ENCODE results near the gene PRC1. TPM values are rescaled to one million over a fixed set of nuclear protein-coding genes. Genes with fewer than 3 reads are reported as not detected.
"Not testable (repeated sequence)": the region's sequence is repeated elsewhere in the genome, so short reads cannot be mapped to it uniquely, and the experiment has no call there.

The PRC1 gene
- total RNA-seq, 2 experiments from 2014 or later, result 151 to 158 TPM

DNA sequence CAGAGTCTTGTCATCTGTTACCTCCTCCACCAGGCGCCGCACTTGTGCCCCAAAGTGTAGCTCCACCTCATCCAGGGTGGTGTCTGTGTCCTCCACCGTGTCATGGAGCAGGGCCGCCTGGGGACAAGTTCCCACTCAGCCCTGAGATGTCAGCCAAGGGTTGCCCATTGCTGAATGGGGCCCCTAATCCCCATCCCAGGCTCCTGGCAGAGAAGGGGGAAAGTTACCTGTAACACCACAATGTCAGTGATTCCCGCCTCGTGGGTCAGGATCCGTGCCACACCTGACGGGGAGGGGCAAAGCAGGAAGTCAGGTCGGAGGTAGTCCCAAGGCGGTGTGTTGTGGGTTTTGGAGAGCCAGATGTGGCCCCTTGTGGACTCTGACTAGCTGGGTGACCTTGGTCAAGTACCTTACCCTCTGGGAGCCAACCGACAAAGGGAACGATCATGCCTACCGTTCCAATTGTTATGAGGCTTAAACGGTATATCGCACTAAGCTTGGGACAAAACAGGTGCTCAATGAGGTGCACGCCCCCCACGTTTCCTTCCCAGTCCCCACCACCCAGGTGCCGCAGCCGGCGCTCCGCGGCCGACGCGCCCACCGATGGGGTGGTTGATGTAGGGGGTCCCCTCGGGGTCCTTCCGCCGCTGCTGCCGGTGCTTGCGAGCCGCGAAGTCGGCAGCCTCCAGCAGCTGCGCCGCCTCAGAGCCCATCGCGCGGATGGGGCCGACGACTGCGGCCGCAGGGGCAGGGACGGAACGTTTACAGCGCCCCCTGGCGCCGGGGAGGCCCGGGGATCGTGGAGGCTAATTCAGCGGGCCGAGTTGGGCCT lies 62.3 kb downstream of the PRC1 start, which contains the start of gene HDDC3:
TSS of gene HDDC3 (minus strand) at position 722 of the 832 bp plus-strand sequence. CDS start at position 713, 9 bp downstream.
- CTCF ChIA-PET, result interaction anchor here (0.6 to 9.4 kb wide), 48 partner anchors 9 to 614 kb away, joined by 3 to 231 read pairs (median 4); partner anchors contain the start of genes BLM, FES, MAN2A2 and PRC1
- H3K27me3 Mint-ChIP-seq, result no peaks in the 10 kb centered on the region
- H3K9me3 Mint-ChIP-seq, result no peaks in the 10 kb centered on the region
- H3K27ac Mint-ChIP-seq, result peak within 1 kb of the TSS; percentile 100
- POLR2A ChIA-PET, result interaction anchor here (0.7 to 7.7 kb wide), 17 partner anchors 9 to 701 kb away, joined by 3 to 82 read pairs (median 4); partner anchors contain the start of genes BLM, MAN2A2 and VPS33B
- peak; percentile 93 for DNase-seq
- intact Hi-C loops (cut with micrococcal nuclease), result loop anchor here (1.0 to 10.0 kb wide), 10 partner anchors 59 to 1037 kb away; partner anchors contain the start of genes AP3S2, CIB1, GDPGP1 and IQGAP1
- peak within 1 kb of the TSS; percentile 99 for H3K4me3 Mint-ChIP-seq
- peaks cover 14% of the 10 kb centered on the region for H3K36me3 Mint-ChIP-seq
- H3K4me1 Mint-ChIP-seq (ENCODE audit: low read depth), result peaks cover 47% of the 10 kb centered on the region

- Mint-ChIP-seq H3K4me3 (peak overlapping the region; percentile 99), H3K9me3 (no peaks in the 10 kb centered on the region), H3K27me3 (no peaks in the 10 kb centered on the region), H3K4me1 (ENCODE audit: low read depth) (peaks cover 43% of the 10 kb centered on the region), H3K27ac (peak overlapping the region; percentile 100), H3K36me3 (peaks cover 9% of the 10 kb centered on the region)
- ChIA-PET CTCF (interaction anchor here (0.6 to 9.4 kb wide), 36 partner anchors 8 to 611 kb away, joined by 3 to 231 read pairs (median 6); partner anchors contain the start of genes BLM, FES, MAN2A2 and PRC1), POLR2A (interaction anchor here (0.7 to 7.7 kb wide), 15 partner anchors 9 to 701 kb away, joined by 3 to 82 read pairs (median 5); partner anchors contain the start of genes BLM, MAN2A2, RCCD1 and VPS33B)
- intact Hi-C loops (cut with micrococcal nuclease), result loop anchor here (1.0 to 10.0 kb wide), 10 partner anchors 59 to 1037 kb away; partner anchors contain the start of genes AP3S2, CIB1, GDPGP1 and IQGAP1
- no peak for DNase-seq
Measured at GRCh38 chr15:90931575-90931827, 62.8 kb downstream of the PRC1 start.

DNA sequence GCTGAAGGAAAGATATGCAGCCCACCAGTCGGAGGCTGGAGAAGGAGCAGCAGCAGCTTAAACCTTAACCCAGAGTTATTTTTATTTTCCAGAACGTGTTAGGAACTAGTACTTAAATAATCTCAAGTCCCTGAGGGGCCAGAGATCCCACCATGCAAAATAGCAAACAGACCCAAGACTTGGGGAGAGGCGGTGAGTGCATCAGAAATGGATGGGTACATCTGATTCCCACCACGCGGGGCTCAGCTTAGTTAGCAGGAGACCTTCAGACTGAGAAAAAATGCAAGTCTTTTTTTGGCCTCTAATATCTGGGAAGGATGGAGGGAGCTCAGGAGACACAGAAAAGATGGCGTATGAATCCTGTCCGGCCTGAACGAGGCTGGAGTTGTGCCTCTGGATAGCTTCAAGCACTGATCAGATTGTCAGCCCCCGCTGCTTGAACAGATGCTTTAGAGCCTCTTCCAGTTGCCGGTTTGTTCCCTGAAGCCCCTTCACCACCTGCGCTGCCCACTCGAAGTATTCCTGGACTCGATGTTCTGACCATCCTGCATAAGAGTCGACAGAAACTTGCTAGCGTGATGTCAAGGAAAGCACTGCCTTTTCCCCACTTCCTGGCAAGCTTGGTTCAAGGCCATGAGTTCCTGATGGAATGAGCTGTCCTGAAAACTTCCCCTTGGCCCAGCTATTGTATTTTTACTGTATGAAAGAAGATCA lies 63.3 kb downstream of the PRC1 start:
- intact Hi-C loops (cut with micrococcal nuclease), result loop anchor here (1.0 to 10.0 kb wide), 11 partner anchors 58 to 1036 kb away; partner anchors contain the start of genes AP3S2, CIB1, GDPGP1 and IQGAP1
- CTCF ChIA-PET, result interaction anchor here (0.6 to 9.4 kb wide), 32 partner anchors 8 to 611 kb away, joined by 3 to 231 read pairs (median 6); partner anchors contain the start of genes BLM, FES, MAN2A2 and PRC1
- DNase-seq, result peak; percentile 20
- Mint-ChIP-seq H3K27ac (peak overlapping the region; percentile 100), H3K36me3 (peaks cover 5% of the 10 kb centered on the region), H3K27me3 (no peaks in the 10 kb centered on the region), H3K4me1 (ENCODE audit: low read depth) (peaks cover 38% of the 10 kb centered on the region), H3K4me3 (peak overlapping the region; percentile 99), H3K9me3 (no peaks in the 10 kb centered on the region)
- POLR2A ChIA-PET, result interaction anchor here (0.9 to 7.7 kb wide), 13 partner anchors 8 to 283 kb away, joined by 3 to 82 read pairs (median 5); partner anchors contain the start of genes BLM, MAN2A2, RCCD1 and VPS33B

- intact Hi-C loops (cut with micrococcal nuclease), result loop anchor here (1.0 to 10.0 kb wide), 9 partner anchors 57 to 1035 kb away; partner anchors contain the start of genes AP3S2, CIB1, GDPGP1 and IQGAP1
- Mint-ChIP-seq H3K27ac (peak overlapping the region; percentile 100), H3K9me3 (no peaks in the 10 kb centered on the region), H3K36me3 (peaks cover 4% of the 10 kb centered on the region), H3K4me3 (peak overlapping the region; percentile 99), H3K27me3 (no peaks in the 10 kb centered on the region), H3K4me1 (ENCODE audit: low read depth) (peaks cover 36% of the 10 kb centered on the region)
- ChIA-PET CTCF (interaction anchor here (0.6 to 9.4 kb wide), 12 partner anchors 25 to 701 kb away, joined by 3 to 231 read pairs (median 4); partner anchors contain the start of genes FES, MAN2A2 and RCCD1), POLR2A (interaction anchor here (0.6 to 7.7 kb wide), 6 partner anchors 25 to 564 kb away, joined by 3 to 82 read pairs (median 4); partner anchors contain the start of genes BLM, MAN2A2 and RCCD1)
- DNase-seq, result no peak
Measured at GRCh38 chr15:90929246-90930019, 64.9 kb downstream of the PRC1 start.

GRCh38 chr15:90928106-90928505 lies 66.2 kb downstream of the PRC1 start:
- H3K4me1 Mint-ChIP-seq (ENCODE audit: low read depth), result peaks cover 44% of the 10 kb centered on the region
- CTCF ChIA-PET; H3K27ac Mint-ChIP-seq; POLR2A ChIA-PET; H3K27me3 Mint-ChIP-seq; H3K36me3 Mint-ChIP-seq; H3K9me3 Mint-ChIP-seq; intact Hi-C loops (cut with micrococcal nuclease); DNase-seq; H3K4me3 Mint-ChIP-seq: not testable (repeated sequence)

DNA sequence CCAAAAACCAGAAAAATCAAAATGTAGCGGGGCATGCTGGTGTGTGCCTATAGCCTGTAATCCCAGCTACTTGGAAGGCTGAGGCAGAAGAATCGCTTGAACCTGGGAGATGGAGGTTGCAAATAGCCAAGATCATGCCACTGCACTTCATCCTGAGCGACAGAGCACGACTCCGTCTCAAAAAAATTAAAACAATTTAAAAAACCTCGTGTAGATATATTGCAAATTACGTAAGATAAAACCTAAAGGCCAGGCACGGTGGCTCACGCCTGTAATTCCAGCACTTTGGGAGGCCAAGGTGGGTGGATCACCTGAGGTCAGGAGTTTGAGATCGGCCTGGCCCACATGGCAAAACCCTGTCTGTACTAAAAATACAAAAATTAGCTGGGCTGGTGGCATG lies 67.6 kb downstream of the PRC1 start:
- intact Hi-C loops (cut with micrococcal nuclease); H3K9me3 Mint-ChIP-seq; H3K27me3 Mint-ChIP-seq; H3K4me3 Mint-ChIP-seq; H3K27ac Mint-ChIP-seq; DNase-seq: not testable (repeated sequence)
- ChIA-PET CTCF (interaction anchor here (0.8 kb wide), 1 partner anchor 40 kb away, joined by 4 read pairs; no protein-coding TSS in a partner anchor), POLR2A (interaction anchor here (0.7 kb wide), 1 partner anchor 96 kb away, joined by 7 read pairs; no protein-coding TSS in a partner anchor)
- H3K36me3 Mint-ChIP-seq, result peaks cover 14% of the 10 kb centered on the region
- H3K4me1 Mint-ChIP-seq (ENCODE audit: low read depth), result peaks cover 52% of the 10 kb centered on the region

DNA sequence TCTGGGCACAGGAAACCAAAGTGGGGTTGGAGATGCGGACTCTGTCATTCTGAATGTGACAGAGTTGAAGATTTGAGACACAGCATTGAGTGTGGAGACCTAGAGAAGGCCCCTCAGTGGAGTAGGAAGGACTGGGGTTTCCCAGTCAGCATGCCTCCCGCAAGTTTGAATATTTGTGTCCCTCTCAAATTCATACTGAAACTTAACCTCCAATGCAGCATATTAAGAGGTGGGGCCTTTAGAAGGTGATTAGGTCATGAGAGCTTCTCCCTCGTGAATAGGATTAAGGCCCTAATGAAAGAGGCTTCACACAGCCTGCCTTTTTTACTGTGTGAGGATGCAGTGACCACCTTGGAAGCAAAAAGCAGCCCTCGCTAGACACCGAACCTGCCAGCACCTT lies 70.0 kb downstream of the PRC1 start:
- Mint-ChIP-seq H3K4me3 (no peak overlapping the region), H3K9me3 (no peaks in the 10 kb centered on the region), H3K27me3 (no peaks in the 10 kb centered on the region), H3K36me3 (peaks cover 31% of the 10 kb centered on the region), H3K27ac (peak overlapping the region; percentile 62), H3K4me1 (ENCODE audit: low read depth) (peaks cover 35% of the 10 kb centered on the region)
- intact Hi-C loops (cut with micrococcal nuclease), result no loop called here
- DNase-seq, result peak; percentile 61
- ChIA-PET POLR2A (interaction anchor here (1.7 kb wide), 1 partner anchor 11 kb away, joined by 4 read pairs; the partner anchor contains the start of gene UNC45A), CTCF (interaction anchor here (3.6 to 6.3 kb wide), 2 partner anchors 9 to 22 kb away, joined by 19 to 70 read pairs; partner anchors contain the start of genes HDDC3, MAN2A2 and UNC45A)

GRCh38 chr15:90922712-90923322 lies 71.5 kb downstream of the PRC1 start:
- ChIA-PET CTCF (interaction anchor here (1.1 to 6.3 kb wide), 3 partner anchors 10 to 275 kb away, joined by 3 to 70 read pairs (median 19); partner anchors contain the start of genes HDDC3, MAN2A2 and UNC45A), POLR2A (interaction anchor here (0.6 to 1.9 kb wide), 4 partner anchors 9 to 83 kb away, joined by 3 to 12 read pairs (median 8); partner anchors contain the start of genes HDDC3, MAN2A2 and UNC45A)
- H3K9me3 Mint-ChIP-seq, H3K4me3 Mint-ChIP-seq, H3K27me3 Mint-ChIP-seq: not testable (repeated sequence)
- Mint-ChIP-seq H3K4me1 (ENCODE audit: low read depth) (peaks cover 28% of the 10 kb centered on the region), H3K27ac (peak overlapping the region; percentile 79), H3K36me3 (peaks cover 41% of the 10 kb centered on the region)
- intact Hi-C loops (cut with micrococcal nuclease), result loop anchor here (1.0 kb wide), 2 partner anchors 11 to 21 kb away; no protein-coding TSS in a partner anchor
- peak; percentile 74 for DNase-seq

DNA sequence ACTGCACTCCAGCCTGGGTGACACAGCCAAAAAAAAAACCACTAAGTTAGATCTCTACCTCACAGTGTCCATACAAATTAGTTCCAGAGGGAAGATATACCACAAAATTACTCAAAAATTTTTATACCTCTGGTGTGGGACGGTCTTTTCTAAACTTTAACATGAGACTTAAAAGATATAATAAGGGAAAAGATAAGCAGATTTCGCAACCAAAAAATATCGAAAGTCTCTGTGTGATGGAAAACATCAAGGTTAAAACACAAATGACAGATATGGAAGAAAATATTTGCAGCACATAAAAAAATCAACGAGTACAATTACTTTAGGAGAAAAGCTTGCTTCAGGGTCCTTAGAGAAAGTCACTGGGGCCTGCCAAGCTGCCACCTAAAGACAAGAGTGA lies 72.4 kb downstream of the PRC1 start:
- Mint-ChIP-seq H3K9me3 (no peaks in the 10 kb centered on the region), H3K27ac (peak overlapping the region; percentile 79), H3K27me3 (no peaks in the 10 kb centered on the region), H3K36me3 (peaks cover 47% of the 10 kb centered on the region), H3K4me1 (ENCODE audit: low read depth) (peaks cover 28% of the 10 kb centered on the region), H3K4me3 (no peak overlapping the region)
- intact Hi-C loops (cut with micrococcal nuclease), result no loop called here
- CTCF ChIA-PET, result interaction anchor here (1.1 to 6.3 kb wide), 3 partner anchors 11 to 602 kb away, joined by 3 to 70 read pairs (median 19); partner anchors contain the start of genes HDDC3, MAN2A2 and UNC45A
- no peak for DNase-seq
- POLR2A ChIA-PET, result interaction anchor here (1.9 kb wide), 1 partner anchor 19 kb away, joined by 12 read pairs; the partner anchor contains the start of gene MAN2A2

GRCh38 chr15:90918835-90919234 lies 75.5 kb downstream of the PRC1 start:
- Mint-ChIP-seq H3K4me3 (no peak overlapping the region), H3K27ac (no peak overlapping the region), H3K27me3 (no peaks in the 10 kb centered on the region), H3K9me3 (no peaks in the 10 kb centered on the region), H3K36me3 (peaks cover 62% of the 10 kb centered on the region), H3K4me1 (ENCODE audit: low read depth) (peaks cover 19% of the 10 kb centered on the region)
- POLR2A ChIA-PET, result no interaction called here
- CTCF ChIA-PET, result interaction anchor here (0.8 kb wide), 1 partner anchor 13 kb away, joined by 3 read pairs; the partner anchor contains the start of gene HDDC3
- intact Hi-C loops (cut with micrococcal nuclease), result no loop called here
- no peak for DNase-seq
